NCI-H774 (cell line): ENCODE data around the gene OTUB1.
A peak's percentile ranks its signal among the peaks of the same experiment; 100 is the strongest.

ENCODE experiments used
- DNase-seq: peaks from one replicate; lab custom pipeline; 2025; lab: John Stamatoyannopoulos, UW

Gene OTUB1

DNA sequence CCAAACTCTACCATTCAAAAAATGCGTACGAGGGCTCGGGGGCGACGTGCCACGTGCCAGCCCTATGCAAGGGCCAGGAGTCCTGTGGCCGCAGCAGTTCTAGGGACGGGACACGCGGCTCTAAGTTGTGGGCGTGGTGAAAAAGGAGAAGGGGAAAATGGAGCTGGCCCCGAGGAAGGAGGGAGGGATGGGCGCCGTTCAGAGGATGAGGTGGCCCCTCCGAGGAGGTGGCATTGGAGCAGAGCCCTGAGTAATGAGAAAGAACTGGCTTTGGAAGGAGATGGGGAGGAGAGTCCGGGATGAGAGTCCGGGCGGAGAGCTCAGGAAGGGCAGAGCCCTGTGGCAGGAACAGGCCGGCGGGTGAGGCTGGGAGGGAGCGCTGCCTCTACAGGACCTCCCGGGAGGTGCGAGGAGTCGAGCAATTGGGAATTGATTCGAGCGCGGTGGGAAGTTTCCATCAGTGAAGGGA lies 21.0 kb downstream of the OTUB1 start:
- no peak for DNase-seq

DNA sequence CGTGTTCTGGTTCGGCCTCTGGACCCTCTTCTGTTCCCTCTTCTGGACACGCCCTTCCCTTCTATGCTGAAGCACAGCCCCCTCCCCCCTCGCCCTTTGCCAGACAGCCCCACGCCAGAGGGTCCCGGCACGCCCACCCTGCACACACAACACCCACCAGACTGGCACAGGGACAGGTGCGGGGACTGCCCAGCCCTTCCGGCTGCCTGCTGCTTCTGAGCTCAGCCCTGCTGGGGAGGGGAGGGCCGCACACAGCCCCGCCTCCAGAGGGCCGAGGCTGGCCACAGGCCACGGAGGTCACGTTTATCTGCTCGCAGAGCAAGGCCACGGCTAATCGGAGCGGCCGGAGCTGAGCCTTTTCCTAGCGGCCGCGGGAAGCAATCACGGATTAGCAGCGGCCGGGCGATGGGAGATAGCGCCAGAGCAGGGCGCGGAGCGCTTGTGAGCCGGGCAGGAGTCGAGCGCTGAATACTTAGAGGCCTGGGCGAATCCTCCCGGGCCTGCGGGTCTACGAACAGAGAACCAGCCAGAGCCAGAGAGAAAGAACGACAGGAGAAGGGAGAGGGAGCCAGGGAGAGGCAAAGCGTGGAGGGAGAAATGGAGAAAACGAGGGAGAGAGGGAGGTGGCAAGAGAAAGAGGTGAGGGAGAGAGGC lies 21.5 kb downstream of the OTUB1 start:
- DNase-seq: peak; percentile 52

- no peak for DNase-seq
These were observed 22.2 kb downstream of the OTUB1 start for GRCh38 chr11:64008283-64008913.

GRCh38 chr11:64008914-64009633 lies 22.8 kb downstream of the OTUB1 start:
- no peak for DNase-seq

GRCh38 chr11:64009710-64010109 lies 23.5 kb downstream of the OTUB1 start:
- no peak for DNase-seq

GRCh38 chr11:64010783-64011182 lies 24.5 kb downstream of the OTUB1 start:
- no peak for DNase-seq

DNA sequence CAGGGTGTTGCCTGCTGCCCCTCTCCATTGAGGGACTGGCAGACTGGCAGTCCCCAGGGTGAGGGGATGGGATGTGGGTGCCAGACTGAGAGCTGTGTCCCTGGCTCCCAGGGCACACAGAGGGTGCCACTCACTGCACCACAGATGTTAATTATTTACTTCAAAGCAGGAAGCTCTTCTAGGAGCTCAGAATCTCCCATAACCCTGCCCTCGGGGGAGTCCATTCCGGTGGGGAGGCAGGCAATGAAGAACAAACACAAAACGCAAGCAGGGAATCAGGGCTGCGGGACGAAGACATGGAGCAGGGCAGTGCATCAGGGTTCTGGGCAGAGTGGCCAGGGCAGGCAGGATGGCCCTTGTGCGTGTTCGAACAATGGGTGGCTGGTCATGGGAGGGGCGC lies 25.1 kb downstream of the OTUB1 start:
- DNase-seq: no peak

DNA sequence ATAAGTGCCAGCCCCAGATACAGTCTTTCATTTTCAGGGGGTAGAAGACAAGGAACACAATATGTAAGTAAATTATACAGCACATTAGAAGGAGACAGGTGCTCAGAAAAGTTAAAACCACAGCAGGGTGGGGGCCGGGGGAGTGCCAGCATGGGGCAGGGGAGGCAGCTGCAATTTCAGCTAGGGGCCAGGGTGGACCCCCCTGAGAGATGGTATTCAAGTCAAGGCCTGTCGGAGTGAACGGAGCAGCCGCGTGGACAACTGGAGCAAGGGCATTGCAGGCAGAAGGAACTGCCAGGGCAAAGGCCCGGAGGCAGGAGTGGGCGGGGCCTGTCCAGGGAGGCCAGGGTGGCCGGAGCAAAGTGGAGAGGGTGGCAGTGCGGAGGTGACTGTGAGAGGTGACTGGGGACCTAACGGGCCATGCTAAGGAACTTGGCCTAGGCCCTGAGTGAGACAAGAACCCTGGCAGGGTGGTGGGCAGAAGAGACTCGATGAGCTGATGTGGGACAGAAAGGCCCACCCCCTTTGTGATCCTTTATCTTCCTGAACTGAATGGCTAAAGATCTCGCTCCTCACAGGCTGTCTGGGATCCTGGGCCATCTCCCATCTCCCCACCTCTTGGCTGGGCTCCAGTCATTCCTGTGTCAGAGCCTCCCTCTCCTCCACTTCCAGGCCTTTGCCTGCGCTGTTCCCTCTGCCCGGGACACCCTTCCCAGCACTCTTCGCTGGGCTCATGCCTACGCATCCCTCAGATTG lies 27.1 kb downstream of the OTUB1 start:
- DNase-seq: no peak

- DNase-seq: no peak
These were observed 28.1 kb downstream of the OTUB1 start for GRCh38 chr11:64014356-64014755.

DNA sequence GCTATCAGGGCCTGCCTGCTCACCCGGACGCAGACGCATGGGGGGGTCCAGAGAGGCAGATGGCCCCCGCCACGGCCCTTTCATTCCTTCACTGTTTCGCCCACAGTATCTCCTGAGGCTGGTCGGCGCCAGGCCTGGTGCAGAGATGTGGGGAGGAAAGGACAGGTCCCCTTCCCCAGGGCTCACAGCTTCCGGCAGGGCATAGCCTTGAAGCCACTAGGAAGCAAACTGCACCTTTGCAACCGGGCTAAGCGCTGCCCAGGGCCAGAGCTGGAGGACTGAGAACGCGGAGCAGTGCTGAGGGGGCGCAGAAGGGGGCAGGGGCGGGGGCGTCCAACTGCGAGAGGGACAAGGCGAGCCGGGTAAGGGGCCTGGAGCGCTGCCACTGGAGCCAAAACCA lies 29.3 kb downstream of the OTUB1 start:
- no peak for DNase-seq

- no peak for DNase-seq
These were observed 30.0 kb downstream of the OTUB1 start for GRCh38 chr11:64015935-64016845.

DNA sequence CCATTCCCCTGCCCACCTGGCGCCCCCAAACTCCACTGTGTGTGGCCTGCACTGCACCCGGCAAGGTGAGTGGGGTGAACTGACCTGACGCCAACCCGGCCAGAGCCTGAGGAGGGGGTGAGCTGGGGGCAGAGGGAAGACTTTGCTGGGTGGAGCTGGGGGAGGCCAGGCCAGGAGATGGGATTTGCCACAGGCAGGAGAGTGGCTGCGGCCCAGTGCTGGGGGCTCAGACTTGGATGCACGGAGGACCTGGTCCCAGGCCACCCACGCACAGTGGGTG lies 31.6 kb downstream of the OTUB1 start:
- no peak for DNase-seq

GRCh38 chr11:64018310-64018709 lies 32.1 kb downstream of the OTUB1 start:
- no peak for DNase-seq

GRCh38 chr11:64019106-64020037 lies 33.1 kb downstream of the OTUB1 start:
- no peak for DNase-seq

GRCh38 chr11:64020976-64021756 lies 34.9 kb downstream of the OTUB1 start:
- no peak for DNase-seq

DNA sequence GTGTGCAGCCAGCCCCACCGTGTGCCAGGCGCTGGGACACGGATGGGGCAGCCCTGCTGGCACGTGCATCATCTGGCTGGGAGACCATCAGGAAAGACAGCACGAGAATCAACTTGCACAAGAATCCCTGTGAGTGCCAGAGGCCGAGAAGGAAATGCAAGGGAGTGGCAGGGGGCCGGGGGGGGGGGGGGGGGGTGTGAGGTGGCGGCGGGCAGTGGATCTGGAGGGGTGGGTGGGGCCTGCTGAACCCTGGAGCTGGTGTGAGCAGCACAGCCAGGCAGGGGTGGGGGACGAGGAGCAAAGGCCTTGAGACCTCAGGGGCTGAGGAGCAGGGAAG lies 35.5 kb downstream of the OTUB1 start:
- no peak for DNase-seq

DNA sequence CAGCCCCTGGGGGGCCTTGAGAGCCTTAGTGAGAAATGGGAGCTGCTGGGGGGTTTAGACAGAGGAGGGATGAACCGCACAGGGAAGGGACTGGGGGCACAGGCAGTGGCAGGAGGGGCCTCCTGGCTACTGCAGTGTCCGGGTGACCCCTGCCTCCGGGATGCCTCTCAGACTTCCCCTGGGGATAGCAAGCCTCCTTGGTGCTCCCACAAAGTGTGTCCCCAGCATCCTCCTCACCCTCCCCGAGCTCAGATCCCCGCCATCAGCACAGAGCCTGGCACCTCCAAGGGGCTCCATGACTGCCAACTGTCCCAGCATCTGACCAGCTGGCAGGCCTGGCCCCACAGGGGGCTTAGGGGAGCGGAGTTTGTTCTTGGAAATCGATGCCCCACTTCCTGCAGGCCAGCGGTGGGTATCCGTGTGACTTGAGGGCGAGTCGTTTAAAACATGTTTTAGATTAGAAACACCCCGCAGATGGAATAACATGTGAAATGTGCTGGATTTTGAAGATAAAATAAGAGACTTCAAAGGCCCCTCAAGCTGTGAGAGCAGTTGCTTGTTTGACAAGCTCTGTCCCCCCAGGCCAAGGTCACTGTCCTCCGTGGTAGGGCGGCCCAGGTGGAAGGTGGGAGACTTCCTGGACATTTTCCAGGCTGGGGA lies 36.0 kb downstream of the OTUB1 start:
- no peak for DNase-seq

DNA sequence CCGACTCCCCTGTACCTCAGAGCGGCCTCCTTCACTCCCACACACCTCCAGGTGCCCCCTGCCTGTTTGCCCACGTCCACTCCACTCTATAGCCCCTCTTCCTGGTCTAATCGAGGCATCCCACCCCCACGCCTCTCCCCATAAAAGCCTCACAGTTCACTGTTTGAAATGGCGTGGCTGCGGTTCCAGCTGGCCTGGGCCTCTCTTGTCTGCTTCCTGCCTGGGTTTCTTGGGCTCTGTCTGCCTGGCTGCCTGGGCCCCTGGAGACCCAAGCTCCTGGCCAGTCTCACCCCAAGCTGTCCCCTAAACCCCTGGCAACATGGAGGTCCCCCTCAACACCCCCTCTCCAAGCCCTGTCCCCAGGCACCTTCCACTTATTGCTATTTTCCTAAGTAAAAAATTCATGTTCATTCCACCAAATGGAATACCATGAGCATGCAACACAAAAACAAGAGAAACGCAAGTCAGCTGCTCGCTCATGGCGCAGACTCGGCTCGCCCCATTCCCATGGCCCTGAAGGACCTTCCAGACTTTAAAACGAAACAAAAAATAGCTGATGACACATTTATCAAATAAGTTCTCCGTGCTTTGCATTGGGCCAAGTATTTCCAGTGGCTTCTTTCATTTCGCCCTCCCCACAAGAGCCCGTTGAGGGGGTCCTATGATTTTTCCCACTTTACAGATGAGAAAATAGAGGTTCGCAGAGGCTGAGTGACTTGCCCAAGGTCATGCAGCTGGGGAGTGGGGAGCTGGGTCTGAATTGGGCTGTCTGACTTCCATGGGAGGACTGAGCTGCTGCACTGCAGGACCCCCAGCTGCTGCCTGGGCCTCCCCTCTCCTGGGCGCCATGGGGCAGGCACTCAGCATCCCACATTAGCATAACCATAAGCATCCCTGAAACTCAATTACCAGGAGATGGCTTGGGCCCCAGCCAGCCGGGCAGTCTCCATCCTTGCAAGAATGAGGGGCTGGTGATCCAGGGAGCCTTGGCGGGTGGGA lies 37.8 kb downstream of the OTUB1 start:
- no peak for DNase-seq
